Ovary (tissue), 3 donors: ENCODE measurements around the gene NCSTN.

Experiments
- CTCF ChIP-seq, 3 donors: fragments of 450-650 bp in 2 of 3; fragments of 200-600 bp in 1 of 3; IDR thresholded peaks; one replicate each; pipeline versions ENCODE4 v1.5.1 to v1.8.0; 2016 to 2022; ENCODE audit warnings: antibody characterized with exemption in 3 of 3, mild to moderate bottlenecking in 1 of 3
- POLR2A ChIP-seq: fragments of 450-650 bp; IDR thresholded peaks from one replicate; pipeline ENCODE4 v1.6.1; 2017; ENCODE audit warnings: antibody characterized with exemption, mild to moderate bottlenecking, moderate library complexity
- donor health status: DM: no; HTN: no; CAD: no.

- TF ChIP-seq CTCF (IDR thresholded peaks at IDR 0.05): no peak
- no peak for TF ChIP-seq POLR2A
Observed at GRCh38 chr1:160326418-160326817, 16.8 kb upstream of the NCSTN start.
